Smooth muscle cell (in vitro differentiated cells): ENCODE measurements around the gene TIRAP. TPM values are rescaled to one million over a fixed set of nuclear protein-coding genes. Genes with fewer than 3 reads are reported as not detected.

Experiments
- DNase-seq: peaks from one replicate; lab custom pipeline; 2025; ENCODE audit not compliant: unreplicated experiment; lab: John Stamatoyannopoulos, UW
- H2AFZ ChIP-seq: fragments of 200-600 bp; sonication (generic); 2 replicates; pipeline ENCODE4 v1.6.0; 2016; ENCODE audit warnings: antibody characterized with exemption, low read depth, mild to moderate bottlenecking
- H3F3A ChIP-seq: fragments of 200-600 bp; sonication (generic); 2 replicates; pipeline ENCODE4 v1.6.0; 2017; ENCODE audit warnings: antibody characterized with exemption, low read depth
- H3K27ac ChIP-seq: fragments of 200-600 bp; sonication (generic); 2 replicates; pipeline ENCODE4 v1.5.1; 2016; ENCODE audit warnings: low read depth, mild to moderate bottlenecking
- H3K27me3 ChIP-seq: fragments of 200-600 bp; sonication (generic); 2 replicates; pipeline ENCODE4 v1.6.1; 2016; ENCODE audit warnings: low read depth, mild to moderate bottlenecking
- H3K36me3 ChIP-seq: fragments of 200-600 bp; sonication (generic); 2 replicates; pipeline ENCODE4 v1.5.1; 2016; ENCODE audit warnings: low read depth
- H3K4me1 ChIP-seq: fragments of 200-600 bp; sonication (generic); 2 replicates; pipeline ENCODE4 v1.5.1; 2016; ENCODE audit warnings: low read depth
- H3K4me2 ChIP-seq: fragments of 200-600 bp; sonication (generic); 2 replicates; pipeline ENCODE4 v1.6.0; 2016; ENCODE audit warnings: mild to moderate bottlenecking
- H3K4me3 ChIP-seq: fragments of 200-600 bp; sonication (generic); 2 replicates; pipeline ENCODE4 v1.5.1; 2016; ENCODE audit warnings: mild to moderate bottlenecking
- H3K79me2 ChIP-seq: fragments of 200-600 bp; sonication (generic); 2 replicates; pipeline ENCODE4 v1.6.0; 2016; ENCODE audit warnings: low read depth, mild to moderate bottlenecking
- H3K9ac ChIP-seq: fragments of 200-600 bp; sonication (generic); 2 replicates; pipeline ENCODE4 v1.6.0; 2016; ENCODE audit warnings: low read depth
- H3K9me3 ChIP-seq: fragments of 200-600 bp; sonication (generic); replicated peaks from 2 replicates; pipeline ENCODE4 v1.5.1; 2016; ENCODE audit warnings: low read depth
- H4K20me1 ChIP-seq: fragments of 200-600 bp; sonication (generic); 2 replicates; pipeline ENCODE4 v1.6.0; 2016; ENCODE audit warnings: low read depth
- WGBS: methylation state at CpG from one replicate; pipeline ENCODE4 v1.1.7; 2016; ENCODE audit warnings: low lambda C conversion rate; 5-methylcytosine and 5-hydroxymethylcytosine counted together
- polyA plus RNA-seq: library from polyadenylated mRNA; unstranded; fragments of >200 nt; fragmentation: Nextera tagmentation; extraction: Ambion mirVana; gene quantifications from 2 replicates; pipeline ENCODE4 v1.2.1, GENCODE V29; 2016
- total RNA-seq: library from RNA; depleted of rRNA; stranded (reverse); fragments of >200 nt; gene quantifications from 2 replicates; pipeline ENCODE4 v1.2.3, GENCODE V29; 2014
- TF ChIP-seq, protein P1 (sequence below): fragments of 200-600 bp; sonication (generic); IDR thresholded peaks from 2 replicates; pipeline ENCODE4 v1.5.1; 2017; ENCODE audit warnings: borderline replicate concordance, mild to moderate bottlenecking, antibody characterized with exemption; ENCODE audit not compliant: insufficient read depth, poor library complexity, severe bottlenecking

Gene TIRAP
- total and polyA plus RNA-seq, 2 experiments from 2014 or later = 2.9 to 3.7 TPM

DNA sequence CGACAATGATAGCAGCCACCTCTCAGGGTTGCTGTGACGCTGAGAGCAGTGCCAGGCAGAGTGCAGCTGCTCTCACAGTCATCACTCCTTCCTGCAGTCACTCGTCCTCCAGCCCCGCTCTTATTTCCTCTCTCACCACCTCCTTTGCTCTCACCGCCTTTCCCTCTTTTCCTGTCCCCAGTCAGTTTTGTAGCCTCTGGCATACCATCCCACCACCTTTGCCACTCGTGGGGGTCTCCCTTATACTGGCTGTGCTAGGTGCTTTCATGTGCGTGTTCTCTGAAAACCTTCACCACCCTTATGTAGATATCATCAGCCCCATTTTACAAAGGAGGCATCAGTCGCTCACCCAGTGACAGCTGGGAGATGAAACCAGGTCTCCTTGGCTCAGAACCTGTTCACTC, 53.2 kb downstream of the TIRAP start:
- TF ChIP-seq, protein P1, sequence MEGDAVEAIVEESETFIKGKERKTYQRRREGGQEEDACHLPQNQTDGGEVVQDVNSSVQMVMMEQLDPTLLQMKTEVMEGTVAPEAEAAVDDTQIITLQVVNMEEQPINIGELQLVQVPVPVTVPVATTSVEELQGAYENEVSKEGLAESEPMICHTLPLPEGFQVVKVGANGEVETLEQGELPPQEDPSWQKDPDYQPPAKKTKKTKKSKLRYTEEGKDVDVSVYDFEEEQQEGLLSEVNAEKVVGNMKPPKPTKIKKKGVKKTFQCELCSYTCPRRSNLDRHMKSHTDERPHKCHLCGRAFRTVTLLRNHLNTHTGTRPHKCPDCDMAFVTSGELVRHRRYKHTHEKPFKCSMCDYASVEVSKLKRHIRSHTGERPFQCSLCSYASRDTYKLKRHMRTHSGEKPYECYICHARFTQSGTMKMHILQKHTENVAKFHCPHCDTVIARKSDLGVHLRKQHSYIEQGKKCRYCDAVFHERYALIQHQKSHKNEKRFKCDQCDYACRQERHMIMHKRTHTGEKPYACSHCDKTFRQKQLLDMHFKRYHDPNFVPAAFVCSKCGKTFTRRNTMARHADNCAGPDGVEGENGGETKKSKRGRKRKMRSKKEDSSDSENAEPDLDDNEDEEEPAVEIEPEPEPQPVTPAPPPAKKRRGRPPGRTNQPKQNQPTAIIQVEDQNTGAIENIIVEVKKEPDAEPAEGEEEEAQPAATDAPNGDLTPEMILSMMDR = no peak
- H4K20me1 ChIP-seq = no peaks in the 10 kb centered on the region
- H3F3A ChIP-seq = peaks cover 29% of the 10 kb centered on the region
- peak overlapping the region; percentile 27 for H3K4me2 ChIP-seq
- DNase-seq = no peak
- H3K9me3 ChIP-seq = no peaks in the 10 kb centered on the region
- H3K27ac ChIP-seq = peak overlapping the region; percentile 52
- H3K36me3 ChIP-seq = no peaks in the 10 kb centered on the region
- H3K4me3 ChIP-seq = no peak overlapping the region
- WGBS = 74% methylated on average over 8 of the region's 8 CpGs
- H3K27me3 ChIP-seq = no peaks in the 10 kb centered on the region
- H3K4me1 ChIP-seq = peaks cover 30% of the 10 kb centered on the region
- no peaks in the 10 kb centered on the region for H3K79me2 ChIP-seq
- H3K9ac ChIP-seq = peak overlapping the region; percentile 48
- H2AFZ ChIP-seq = no peak overlapping the region

DNA sequence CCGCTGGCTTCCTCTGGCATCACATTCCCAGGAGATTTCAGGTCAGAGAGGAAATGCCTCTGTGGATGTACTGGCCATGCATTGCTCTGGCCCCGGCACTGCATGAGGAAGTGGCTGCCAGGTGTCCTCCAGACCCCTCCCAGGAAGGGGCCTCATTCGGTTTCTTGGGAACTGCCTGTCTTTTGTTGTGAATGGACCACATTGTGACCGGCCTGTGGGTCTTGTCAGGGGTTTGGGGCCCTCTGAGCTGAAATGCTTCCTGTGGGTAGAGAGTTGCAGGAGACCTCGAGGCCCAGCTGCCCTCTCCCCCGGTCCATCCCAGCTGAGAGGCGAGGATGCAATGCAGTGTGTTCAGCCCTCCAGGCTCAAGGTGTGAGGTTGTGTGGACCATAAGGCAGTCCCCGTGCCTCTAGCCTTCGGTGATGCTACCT, 53.8 kb downstream of the TIRAP start:
- Histone ChIP-seq H3K36me3 (no peaks in the 10 kb centered on the region), H4K20me1 (no peaks in the 10 kb centered on the region), H3K27ac (peak overlapping the region; percentile 52), H3F3A (peaks cover 32% of the 10 kb centered on the region), H3K9ac (no peak overlapping the region), H3K27me3 (no peaks in the 10 kb centered on the region), H3K79me2 (no peaks in the 10 kb centered on the region), H3K4me2 (peak overlapping the region; percentile 27), H3K4me1 (peaks cover 35% of the 10 kb centered on the region), H2AFZ (no peak overlapping the region), H3K4me3 (no peak overlapping the region), H3K9me3 (no peaks in the 10 kb centered on the region)
- TF ChIP-seq, protein P1 = no peak
- DNase-seq = no peak
- 80% methylated on average over 9 of the region's 9 CpGs for WGBS

DNA sequence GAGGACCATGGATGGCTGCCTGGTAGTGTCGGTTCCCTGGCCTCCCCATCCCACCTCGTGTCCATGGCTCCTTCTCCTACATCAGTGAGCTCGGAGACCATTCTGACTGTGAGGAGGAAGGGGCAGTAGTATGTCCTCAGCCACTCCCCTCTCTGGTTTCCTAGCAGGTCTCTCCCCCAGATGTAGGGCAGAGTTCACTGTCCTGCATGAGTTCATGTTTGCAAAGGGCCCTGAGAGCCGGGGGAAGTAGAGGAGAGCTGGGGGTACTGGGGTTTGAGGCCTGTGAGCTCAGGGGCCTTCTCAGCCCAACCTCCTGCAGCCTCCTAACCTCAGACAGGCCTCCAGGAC, 54.2 kb downstream of the TIRAP start:
- Histone ChIP-seq H3K4me2 (peak overlapping the region; percentile 27), H3K9ac (no peak overlapping the region), H3K4me1 (peaks cover 37% of the 10 kb centered on the region), H3F3A (peaks cover 28% of the 10 kb centered on the region), H3K27me3 (no peaks in the 10 kb centered on the region), H3K27ac (peak overlapping the region; percentile 52), H4K20me1 (no peaks in the 10 kb centered on the region), H2AFZ (no peak overlapping the region), H3K36me3 (no peaks in the 10 kb centered on the region), H3K79me2 (no peaks in the 10 kb centered on the region), H3K4me3 (no peak overlapping the region), H3K9me3 (no peaks in the 10 kb centered on the region)
- no peak for DNase-seq
- WGBS = 70% methylated on average over 4 of the region's 4 CpGs
- TF ChIP-seq, protein P1 = no peak

DNA sequence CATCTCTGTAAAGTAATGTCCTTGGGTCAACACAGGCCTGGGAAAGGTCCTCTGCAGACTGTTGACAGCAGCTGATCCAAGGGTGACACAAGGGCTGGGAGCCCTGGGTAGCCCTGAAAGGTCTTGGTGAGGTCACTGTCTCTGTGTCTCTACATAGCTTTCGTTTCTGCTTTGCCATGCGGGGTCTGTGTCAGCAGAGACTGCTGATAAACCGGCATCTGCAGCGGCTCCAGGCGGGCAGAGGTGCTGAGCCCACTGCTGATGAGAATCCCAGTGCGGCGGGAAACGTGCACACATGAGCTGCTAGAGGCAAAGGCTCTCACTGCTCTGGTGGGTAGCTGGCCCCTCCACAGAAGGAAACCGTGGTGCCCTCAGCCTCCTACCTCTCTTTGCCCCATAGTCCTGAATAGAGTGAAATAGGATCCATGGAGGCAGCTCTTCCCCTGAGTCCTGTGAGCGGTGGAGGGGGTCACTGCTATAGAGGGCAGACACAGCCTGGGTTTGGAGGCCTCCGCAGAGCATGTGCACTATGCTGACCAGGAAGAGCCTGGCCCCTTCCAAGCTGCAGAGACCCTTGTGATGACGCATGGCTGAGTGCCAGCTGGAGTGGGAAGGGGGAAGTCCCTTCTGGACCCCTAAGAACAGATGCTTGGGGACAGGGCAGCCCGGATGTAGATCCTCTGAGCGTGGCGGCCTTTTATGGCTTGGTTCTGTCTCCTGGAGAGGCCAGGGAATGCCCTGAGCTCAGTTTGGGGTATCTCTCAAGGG, 54.8 kb downstream of the TIRAP start:
- WGBS = 47% methylated on average over 15 of the region's 15 CpGs
- peak overlapping the region; percentile 27 for H3K4me2 ChIP-seq
- no peaks in the 10 kb centered on the region for H3K36me3 ChIP-seq
- H3F3A ChIP-seq = peaks cover 28% of the 10 kb centered on the region
- peak overlapping the region; percentile 52 for H3K27ac ChIP-seq
- no peaks in the 10 kb centered on the region for H3K79me2 ChIP-seq
- H2AFZ ChIP-seq = no peak overlapping the region
- no peak for DNase-seq
- peaks cover 41% of the 10 kb centered on the region for H3K4me1 ChIP-seq
- no peaks in the 10 kb centered on the region for H4K20me1 ChIP-seq
- no peaks in the 10 kb centered on the region for H3K9me3 ChIP-seq
- H3K4me3 ChIP-seq = no peak overlapping the region
- no peak overlapping the region for H3K9ac ChIP-seq
- no peaks in the 10 kb centered on the region for H3K27me3 ChIP-seq
- TF ChIP-seq, protein P1 = no peak
